SK-N-MC (cell line): Measurements from ENCODE around the gene ADAMTS7.
"Not testable (repeated sequence)": the region's sequence is repeated elsewhere in the genome, so short reads cannot be mapped to it uniquely, and the experiment has no call there.

Source experiments
- EZH2 ChIP-seq: fragments of 200-600 bp; sonication (generic); IDR thresholded peaks from one replicate; pipeline ENCODE4 v1.6.1; 2017; ENCODE audit warnings: antibody characterized with exemption
- FOXP2 ChIP-seq: optimal IDR thresholded peaks from 2 replicates; pipeline ENCODE3; 2011; ENCODE audit warnings: mild to moderate bottlenecking, moderate library complexity; ENCODE audit not compliant: insufficient read depth; ENCODE audit errors: extremely low read length, control extremely low read depth
- POLR2AphosphoS5 ChIP-seq: IDR thresholded peaks from 2 replicates; pipeline ENCODE4 v1.6.1; 2012; ENCODE audit warnings: mild to moderate bottlenecking, low read depth, low read length, borderline replicate concordance

DNA sequence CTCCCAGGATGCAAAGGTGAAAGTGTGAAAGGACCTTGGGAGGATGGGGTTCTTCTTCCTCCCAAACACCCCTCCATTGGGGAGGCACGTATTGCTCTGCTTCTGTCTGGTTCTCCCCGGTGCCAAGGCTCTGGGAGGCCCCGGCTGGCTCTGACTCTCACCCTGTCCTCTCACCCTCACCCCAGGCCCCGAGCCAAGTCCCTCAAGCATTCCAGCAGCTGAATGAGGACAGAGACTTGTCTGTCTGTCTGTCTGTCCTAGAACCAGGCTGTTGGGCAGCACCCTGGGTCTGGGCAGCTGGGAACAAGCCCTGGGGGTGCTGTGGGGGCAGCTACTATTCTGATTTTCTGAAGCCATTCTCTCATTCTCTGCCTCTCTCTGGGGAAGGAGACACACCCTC lies 29.9 kb downstream of the ADAMTS7 start:
- TF ChIP-seq EZH2, POLR2AphosphoS5, FOXP2: not testable (repeated sequence)
